HepG2 (cell line): ENCODE results near the gene NOP9. TPM values are rescaled to one million over a fixed set of nuclear protein-coding genes. Genes with fewer than 3 reads are reported as not detected.

Source experiments
- DPF2 ChIP-seq: sonication (generic); formaldehyde crosslinking; IDR thresholded peaks from 2 replicates; pipeline ENCODE4 v1.4.0; 2020; ENCODE audit warnings: mild to moderate bottlenecking, low read depth, missing genetic modification reagents, borderline replicate concordance
- FOXJ3 ChIP-seq: sonication (generic); formaldehyde crosslinking; IDR thresholded peaks from 2 replicates; pipeline ENCODE4 v1.4.0; 2020; ENCODE audit warnings: missing genetic modification reagents, mild to moderate bottlenecking, borderline replicate concordance
- HNRNPK ChIP-seq: fragments of 200-400 bp; formaldehyde crosslinking; IDR thresholded peaks from 2 replicates; pipeline ENCODE4 v1.6.1; 2018; ENCODE audit warnings: low read length, low read depth, moderate library complexity, mild to moderate bottlenecking; ENCODE audit not compliant: poor library complexity, severe bottlenecking
- HOXA3 ChIP-seq: sonication (generic); formaldehyde crosslinking; IDR thresholded peaks from 2 replicates; pipeline ENCODE4 v1.5.0; 2020; ENCODE audit warnings: missing genetic modification reagents
- KDM1A ChIP-seq: IDR thresholded peaks from 2 replicates; pipeline ENCODE4 v1.6.1; 2016; ENCODE audit warnings: missing compliant biosample characterization
- NFYC ChIP-seq: IDR thresholded peaks from 2 replicates; pipeline ENCODE4 v1.6.1; 2016; ENCODE audit warnings: missing genetic modification reagents, missing compliant biosample characterization
- STAT5B ChIP-seq: sonication (generic); formaldehyde crosslinking; IDR thresholded peaks from 2 replicates; pipeline ENCODE4 v1.4.0; 2020; ENCODE audit warnings: missing genetic modification reagents
- ZBTB7B ChIP-seq: sonication (generic); formaldehyde crosslinking; IDR thresholded peaks from 2 replicates; pipeline ENCODE4 v1.4.0; 2020; ENCODE audit warnings: missing genetic modification reagents
- ZNF256 ChIP-seq: sonication (generic); formaldehyde crosslinking; conservative IDR thresholded peaks from 2 replicates; pipeline ENCODE4 v1.4.0; 2020; ENCODE audit warnings: missing genetic modification reagents
- ZNF292 ChIP-seq: sonication (generic); formaldehyde crosslinking; IDR thresholded peaks from 2 replicates; pipeline ENCODE4 v1.8.1; 2022; ENCODE audit warnings: mild to moderate bottlenecking, low read depth, missing genetic modification reagents, borderline replicate concordance
- ZNF326 ChIP-seq: sonication (generic); formaldehyde crosslinking; IDR thresholded peaks from 2 replicates; pipeline ENCODE4 v1.4.0; 2020; ENCODE audit warnings: missing genetic modification reagents, borderline replicate concordance
- ZNF816 ChIP-seq: sonication (generic); formaldehyde crosslinking; IDR thresholded peaks from 2 replicates; pipeline ENCODE4 v1.8.0; 2022; ENCODE audit warnings: missing genetic modification reagents, mild to moderate bottlenecking, borderline replicate concordance
- polyA plus RNA-seq, 8 experiments: library from polyadenylated mRNA; depleted of rRNA in 3 of 8; stranded (reverse) in 7 of 8; unstranded in 1 of 8; fragments of >200 nt; fragmentation: Illumina TruSeq in 4 of 8; extraction: Trizol in 4 of 8; gene quantifications; 2 replicates each; pipeline versions ENCODE4 v1.2.1 to v1.2.3, GENCODE V29; 2011 to 2016; ENCODE audit warnings: low read depth in 4 of 8, missing spikeins in 1 of 8, mixed read lengths in 1 of 8; ENCODE audit not compliant: insufficient read depth in 1 of 8
- total RNA-seq, 5 experiments: library from RNA; depleted of rRNA; stranded (reverse); fragments of >200 nt; fragmentation: Illumina TruSeq; extraction: Trizol; gene quantifications; 2 replicates each; pipeline ENCODE4 v1.2.3, GENCODE V29; 2016; ENCODE audit warnings: low read depth in 1 of 5
- TF ChIP-seq, protein P1 (sequence below): IDR thresholded peaks from 2 replicates; pipeline ENCODE4 v1.6.1; 2016; ENCODE audit warnings: mild to moderate bottlenecking
- TF ChIP-seq, protein P2 (sequence below): fragments of 450-650 bp; IDR thresholded peaks from 2 replicates; pipeline ENCODE4 v1.6.1; 2017
- TF ChIP-seq, protein P3 (sequence below): sonication (generic); formaldehyde crosslinking; IDR thresholded peaks from 2 replicates; pipeline ENCODE4 v1.4.0; 2020; ENCODE audit warnings: missing genetic modification reagents
- TF ChIP-seq, protein P4 (sequence below): sonication (generic); formaldehyde crosslinking; IDR thresholded peaks from 2 replicates; pipeline ENCODE4 v1.9.0; 2021; ENCODE audit warnings: missing genetic modification reagents, borderline replicate concordance
- TF ChIP-seq, protein P5 (sequence below): sonication (generic); formaldehyde crosslinking; IDR thresholded peaks from 2 replicates; pipeline ENCODE4 v1.4.0; 2020; ENCODE audit warnings: missing genetic modification reagents
- TF ChIP-seq, protein P6 (sequence below): IDR thresholded peaks from 2 replicates; pipeline ENCODE4 v1.6.1; 2016; ENCODE audit warnings: low read depth, control low read depth

The NOP9 gene
- total and polyA plus RNA-seq, 2 of the 13 experiments (the other 11 are each of a cell fraction or from before 2014, with no cell fraction given), result 24.5 to 61.6 TPM

DNA sequence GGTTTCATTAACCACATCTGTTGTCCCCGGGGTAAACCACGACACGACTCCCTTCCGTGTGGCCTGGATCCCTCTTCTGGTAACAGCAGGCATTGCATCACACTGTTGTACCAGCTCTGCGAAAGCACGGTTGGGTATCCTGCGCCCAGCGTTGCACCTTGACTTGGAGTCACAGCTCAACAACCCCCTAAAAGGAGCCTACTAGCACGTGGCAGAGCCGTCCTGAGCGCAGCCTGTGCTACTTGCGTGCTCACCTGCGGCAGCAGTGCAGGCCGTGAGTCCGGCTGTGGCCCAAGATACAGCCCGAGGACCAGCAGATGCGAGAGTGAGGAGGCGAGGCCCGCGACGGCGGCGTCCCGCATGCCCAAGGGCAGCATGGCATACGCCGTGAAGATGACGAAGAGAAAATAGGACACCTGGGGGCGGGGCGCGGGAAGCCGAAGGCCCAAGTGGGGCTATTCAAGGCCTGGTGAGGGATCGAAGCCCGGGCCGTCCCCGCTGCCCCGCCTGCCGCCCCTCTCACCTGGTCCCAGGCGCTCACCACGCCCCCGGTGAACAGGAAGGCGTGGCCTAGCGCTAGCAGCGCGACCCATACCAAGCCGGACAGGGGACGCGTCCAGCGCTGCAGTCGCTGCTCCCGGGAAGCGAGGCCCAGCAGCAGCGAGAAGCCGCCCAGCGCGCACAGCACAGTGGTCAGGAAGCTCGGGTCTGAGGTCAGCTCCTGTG, 32.8 kb downstream of the NOP9 start (continued):
- TF ChIP-seq NFYC (CRISPR knock-in tag), result peak; percentile 53
- TF ChIP-seq ZNF292 (CRISPR knock-in tag), result peak; percentile 67
- TF ChIP-seq DPF2 (CRISPR knock-in tag), result peak; percentile 22
- TF ChIP-seq, protein P1, sequence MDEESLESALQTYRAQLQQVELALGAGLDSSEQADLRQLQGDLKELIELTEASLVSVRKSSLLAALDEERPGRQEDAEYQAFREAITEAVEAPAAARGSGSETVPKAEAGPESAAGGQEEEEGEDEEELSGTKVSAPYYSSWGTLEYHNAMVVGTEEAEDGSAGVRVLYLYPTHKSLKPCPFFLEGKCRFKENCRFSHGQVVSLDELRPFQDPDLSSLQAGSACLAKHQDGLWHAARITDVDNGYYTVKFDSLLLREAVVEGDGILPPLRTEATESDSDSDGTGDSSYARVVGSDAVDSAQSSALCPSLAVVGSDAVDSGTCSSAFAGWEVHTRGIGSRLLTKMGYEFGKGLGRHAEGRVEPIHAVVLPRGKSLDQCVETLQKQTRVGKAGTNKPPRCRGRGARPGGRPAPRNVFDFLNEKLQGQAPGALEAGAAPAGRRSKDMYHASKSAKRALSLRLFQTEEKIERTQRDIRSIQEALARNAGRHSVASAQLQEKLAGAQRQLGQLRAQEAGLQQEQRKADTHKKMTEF (CRISPR knock-in tag), result peak; percentile 87; the same call in 1 of the 2 replicates
- TF ChIP-seq ZBTB7B, result peak; percentile 67; the same call in 1 of the 2 replicates
- TF ChIP-seq, protein P2, sequence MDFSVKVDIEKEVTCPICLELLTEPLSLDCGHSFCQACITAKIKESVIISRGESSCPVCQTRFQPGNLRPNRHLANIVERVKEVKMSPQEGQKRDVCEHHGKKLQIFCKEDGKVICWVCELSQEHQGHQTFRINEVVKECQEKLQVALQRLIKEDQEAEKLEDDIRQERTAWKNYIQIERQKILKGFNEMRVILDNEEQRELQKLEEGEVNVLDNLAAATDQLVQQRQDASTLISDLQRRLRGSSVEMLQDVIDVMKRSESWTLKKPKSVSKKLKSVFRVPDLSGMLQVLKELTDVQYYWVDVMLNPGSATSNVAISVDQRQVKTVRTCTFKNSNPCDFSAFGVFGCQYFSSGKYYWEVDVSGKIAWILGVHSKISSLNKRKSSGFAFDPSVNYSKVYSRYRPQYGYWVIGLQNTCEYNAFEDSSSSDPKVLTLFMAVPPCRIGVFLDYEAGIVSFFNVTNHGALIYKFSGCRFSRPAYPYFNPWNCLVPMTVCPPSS, result no peak
- TF ChIP-seq ZNF326 (CRISPR knock-in tag), result no peak; the same call in 1 of the 2 replicates
- TF ChIP-seq, protein P3, sequence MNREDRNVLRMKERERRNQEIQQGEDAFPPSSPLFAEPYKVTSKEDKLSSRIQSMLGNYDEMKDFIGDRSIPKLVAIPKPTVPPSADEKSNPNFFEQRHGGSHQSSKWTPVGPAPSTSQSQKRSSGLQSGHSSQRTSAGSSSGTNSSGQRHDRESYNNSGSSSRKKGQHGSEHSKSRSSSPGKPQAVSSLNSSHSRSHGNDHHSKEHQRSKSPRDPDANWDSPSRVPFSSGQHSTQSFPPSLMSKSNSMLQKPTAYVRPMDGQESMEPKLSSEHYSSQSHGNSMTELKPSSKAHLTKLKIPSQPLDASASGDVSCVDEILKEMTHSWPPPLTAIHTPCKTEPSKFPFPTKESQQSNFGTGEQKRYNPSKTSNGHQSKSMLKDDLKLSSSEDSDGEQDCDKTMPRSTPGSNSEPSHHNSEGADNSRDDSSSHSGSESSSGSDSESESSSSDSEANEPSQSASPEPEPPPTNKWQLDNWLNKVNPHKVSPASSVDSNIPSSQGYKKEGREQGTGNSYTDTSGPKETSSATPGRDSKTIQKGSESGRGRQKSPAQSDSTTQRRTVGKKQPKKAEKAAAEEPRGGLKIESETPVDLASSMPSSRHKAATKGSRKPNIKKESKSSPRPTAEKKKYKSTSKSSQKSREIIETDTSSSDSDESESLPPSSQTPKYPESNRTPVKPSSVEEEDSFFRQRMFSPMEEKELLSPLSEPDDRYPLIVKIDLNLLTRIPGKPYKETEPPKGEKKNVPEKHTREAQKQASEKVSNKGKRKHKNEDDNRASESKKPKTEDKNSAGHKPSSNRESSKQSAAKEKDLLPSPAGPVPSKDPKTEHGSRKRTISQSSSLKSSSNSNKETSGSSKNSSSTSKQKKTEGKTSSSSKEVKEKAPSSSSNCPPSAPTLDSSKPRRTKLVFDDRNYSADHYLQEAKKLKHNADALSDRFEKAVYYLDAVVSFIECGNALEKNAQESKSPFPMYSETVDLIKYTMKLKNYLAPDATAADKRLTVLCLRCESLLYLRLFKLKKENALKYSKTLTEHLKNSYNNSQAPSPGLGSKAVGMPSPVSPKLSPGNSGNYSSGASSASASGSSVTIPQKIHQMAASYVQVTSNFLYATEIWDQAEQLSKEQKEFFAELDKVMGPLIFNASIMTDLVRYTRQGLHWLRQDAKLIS, result peak; percentile 56; the same call in 1 of the 2 replicates
- TF ChIP-seq HNRNPK, result no peak
- TF ChIP-seq, protein P4, sequence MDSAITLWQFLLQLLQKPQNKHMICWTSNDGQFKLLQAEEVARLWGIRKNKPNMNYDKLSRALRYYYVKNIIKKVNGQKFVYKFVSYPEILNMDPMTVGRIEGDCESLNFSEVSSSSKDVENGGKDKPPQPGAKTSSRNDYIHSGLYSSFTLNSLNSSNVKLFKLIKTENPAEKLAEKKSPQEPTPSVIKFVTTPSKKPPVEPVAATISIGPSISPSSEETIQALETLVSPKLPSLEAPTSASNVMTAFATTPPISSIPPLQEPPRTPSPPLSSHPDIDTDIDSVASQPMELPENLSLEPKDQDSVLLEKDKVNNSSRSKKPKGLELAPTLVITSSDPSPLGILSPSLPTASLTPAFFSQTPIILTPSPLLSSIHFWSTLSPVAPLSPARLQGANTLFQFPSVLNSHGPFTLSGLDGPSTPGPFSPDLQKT, result 0 out of 2 replicates have a peak, but pooled peaks have one; percentile 77
- peak; percentile 89 for TF ChIP-seq ZNF816 (CRISPR knock-in tag)
- TF ChIP-seq KDM1A (CRISPR knock-in tag), result peak; percentile 75
- peak; percentile 91 for TF ChIP-seq STAT5B (CRISPR knock-in tag)
- TF ChIP-seq ZNF256, result no peak
- no peak for TF ChIP-seq FOXJ3 (CRISPR knock-in tag)
- TF ChIP-seq, protein P5, sequence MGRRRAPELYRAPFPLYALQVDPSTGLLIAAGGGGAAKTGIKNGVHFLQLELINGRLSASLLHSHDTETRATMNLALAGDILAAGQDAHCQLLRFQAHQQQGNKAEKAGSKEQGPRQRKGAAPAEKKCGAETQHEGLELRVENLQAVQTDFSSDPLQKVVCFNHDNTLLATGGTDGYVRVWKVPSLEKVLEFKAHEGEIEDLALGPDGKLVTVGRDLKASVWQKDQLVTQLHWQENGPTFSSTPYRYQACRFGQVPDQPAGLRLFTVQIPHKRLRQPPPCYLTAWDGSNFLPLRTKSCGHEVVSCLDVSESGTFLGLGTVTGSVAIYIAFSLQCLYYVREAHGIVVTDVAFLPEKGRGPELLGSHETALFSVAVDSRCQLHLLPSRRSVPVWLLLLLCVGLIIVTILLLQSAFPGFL (CRISPR knock-in tag), result no peak
- peak; percentile 42 for TF ChIP-seq HOXA3 (CRISPR knock-in tag)
- TF ChIP-seq, protein P6, sequence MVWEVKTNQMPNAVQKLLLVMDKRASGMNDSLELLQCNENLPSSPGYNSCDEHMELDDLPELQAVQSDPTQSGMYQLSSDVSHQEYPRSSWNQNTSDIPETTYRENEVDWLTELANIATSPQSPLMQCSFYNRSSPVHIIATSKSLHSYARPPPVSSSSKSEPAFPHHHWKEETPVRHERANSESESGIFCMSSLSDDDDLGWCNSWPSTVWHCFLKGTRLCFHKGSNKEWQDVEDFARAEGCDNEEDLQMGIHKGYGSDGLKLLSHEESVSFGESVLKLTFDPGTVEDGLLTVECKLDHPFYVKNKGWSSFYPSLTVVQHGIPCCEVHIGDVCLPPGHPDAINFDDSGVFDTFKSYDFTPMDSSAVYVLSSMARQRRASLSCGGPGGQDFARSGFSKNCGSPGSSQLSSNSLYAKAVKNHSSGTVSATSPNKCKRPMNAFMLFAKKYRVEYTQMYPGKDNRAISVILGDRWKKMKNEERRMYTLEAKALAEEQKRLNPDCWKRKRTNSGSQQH (CRISPR knock-in tag), result peak; percentile 42; the same call in 1 of the 2 replicates
